HL-60 (cell line): Measurements from ENCODE around the gene ID1.

Experiments used
- CTCF ChIP-seq: IDR thresholded peaks from one replicate; pipeline ENCODE4 v1.5.1; 2011; ENCODE audit warnings: low read length, control low read depth, inconsistent platforms; ENCODE audit not compliant: insufficient read depth
- POLR2AphosphoS5 ChIP-seq: IDR thresholded peaks from 2 replicates; pipeline ENCODE4 v1.6.1; 2012; ENCODE audit warnings: low read depth

GRCh38 chr20:31564284-31564683, 40.8 kb upstream of the ID1 start:
- TF ChIP-seq POLR2AphosphoS5 (no peak), CTCF (no peak)
